Esophagus squamous epithelium (tissue), 5 donors: ENCODE measurements around the gene GRK4. TPM values are rescaled to one million over a fixed set of nuclear protein-coding genes. Genes with fewer than 3 reads are reported as not detected.
"Not testable (repeated sequence)": the region's sequence is repeated elsewhere in the genome, so short reads cannot be mapped to it uniquely, and the experiment has no call there.

Experiments
- DNase-seq: peaks from one replicate; lab custom pipeline; 2025; lab: John Stamatoyannopoulos, UW
- H3K27ac ChIP-seq, 4 donors: fragments of 200-600 bp; sonication (generic); one replicate each; pipeline ENCODE4 v1.5.1; 2016 to 2019; ENCODE audit warnings: mild to moderate bottlenecking in 1 of 4
- H3K27me3 ChIP-seq, 4 donors: fragments of 200-600 bp; sonication (generic); 1 replicate in 3 of 4; 2 replicates in 1 of 4; pipeline versions ENCODE4 v1.5.1 to v1.6.0; 2017 to 2021; ENCODE audit warnings: antibody characterized with exemption in 1 of 4
- H3K36me3 ChIP-seq, 3 donors: fragments of 200-600 bp; sonication (generic); one replicate each; pipeline ENCODE4 v1.5.1; 2016 to 2019
- H3K4me1 ChIP-seq, 3 donors: fragments of 200-600 bp; sonication (generic); one replicate each; pipeline ENCODE4 v1.5.1; 2017 to 2019
- H3K4me3 ChIP-seq, 4 donors: fragments of 200-600 bp; sonication (generic); 1 replicate in 3 of 4; 2 replicates in 1 of 4; pipeline ENCODE4 v1.5.1; 2016 to 2019; ENCODE audit warnings: mild to moderate bottlenecking in 2 of 4, moderate library complexity in 1 of 4
- H3K9me3 ChIP-seq, 3 donors: fragments of 200-600 bp; sonication (generic); one replicate each; pipeline ENCODE4 v1.5.1; 2016 to 2019
- POLR2A ChIP-seq, 4 donors: fragments of 450-650 bp; IDR thresholded peaks; one replicate each; pipeline ENCODE4 v1.6.1; 2017; ENCODE audit warnings: antibody characterized with exemption in 4 of 4, mild to moderate bottlenecking in 4 of 4, moderate library complexity in 3 of 4
- WGBS, 2 donors: methylation state at CpG; one replicate each; pipeline ENCODE4 v1.1.5; 2018; 5-methylcytosine and 5-hydroxymethylcytosine counted together
- intact Hi-C: fragments of 100-400 bp; cut with DNase I; formaldehyde crosslinking; loops from one replicate; pipeline ENCODE4 v1.15.0; 2022
- total RNA-seq, 4 donors: library from RNA; depleted of rRNA; stranded (reverse); fragments of >200 nt; gene quantifications; one replicate each; pipeline ENCODE4 v1.1.0, GENCODE V29; 2016
- TF ChIP-seq, protein P1 (sequence below), 6 experiments: fragments of 450-650 bp in 4 of 6; fragments of 200-600 bp in 2 of 6; sonication (generic) in 2 of 6; IDR thresholded peaks; one replicate each; pipeline ENCODE4 v1.5.1; 2016 to 2019; ENCODE audit warnings: antibody characterized with exemption in 6 of 6, mild to moderate bottlenecking in 4 of 6, moderate library complexity in 4 of 6
- donor health status: DM: yes; HTN: yes; CAD: no.

GRK4 gene
- total RNA-seq, 4 donors from 2014 or later, result 2.9 to 5.5 (median 3.7) TPM

DNA sequence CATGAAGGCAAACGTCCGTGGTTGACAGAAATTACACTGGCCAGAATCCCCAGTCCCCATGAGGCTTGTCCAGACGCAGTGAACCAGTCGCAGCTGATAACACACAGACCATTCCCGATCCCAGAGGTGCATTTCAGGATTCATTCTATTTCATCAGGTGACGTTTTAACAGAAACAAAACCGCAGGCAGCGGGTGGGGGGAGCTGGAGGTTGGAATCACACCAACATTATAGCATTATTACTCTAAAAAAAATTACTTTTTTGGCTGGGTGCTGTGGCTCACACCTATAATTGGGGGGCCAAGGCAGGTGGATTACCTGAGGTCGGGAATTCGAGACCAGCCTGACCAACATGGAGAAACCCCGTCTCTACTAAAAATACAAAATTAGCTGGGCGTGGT lies 25.4 kb upstream of the GRK4 start:
- Histone ChIP-seq H3K9me3 (no peaks in the 10 kb centered on the region), H3K27ac (peak overlapping the region; percentile 68 to 98 (median 84)), H3K4me3 (no peak overlapping the region), H3K4me1 (peaks cover 27 to 62% (median 28%) of the 10 kb centered on the region in 3 donors), H3K36me3 (peaks cover 36 to 57% (median 42%) of the 10 kb centered on the region in 3 donors), H3K27me3 (no peaks in the 10 kb centered on the region)
- no peak for TF ChIP-seq POLR2A (IDR thresholded peaks at IDR 0.05)
- TF ChIP-seq, protein P1, sequence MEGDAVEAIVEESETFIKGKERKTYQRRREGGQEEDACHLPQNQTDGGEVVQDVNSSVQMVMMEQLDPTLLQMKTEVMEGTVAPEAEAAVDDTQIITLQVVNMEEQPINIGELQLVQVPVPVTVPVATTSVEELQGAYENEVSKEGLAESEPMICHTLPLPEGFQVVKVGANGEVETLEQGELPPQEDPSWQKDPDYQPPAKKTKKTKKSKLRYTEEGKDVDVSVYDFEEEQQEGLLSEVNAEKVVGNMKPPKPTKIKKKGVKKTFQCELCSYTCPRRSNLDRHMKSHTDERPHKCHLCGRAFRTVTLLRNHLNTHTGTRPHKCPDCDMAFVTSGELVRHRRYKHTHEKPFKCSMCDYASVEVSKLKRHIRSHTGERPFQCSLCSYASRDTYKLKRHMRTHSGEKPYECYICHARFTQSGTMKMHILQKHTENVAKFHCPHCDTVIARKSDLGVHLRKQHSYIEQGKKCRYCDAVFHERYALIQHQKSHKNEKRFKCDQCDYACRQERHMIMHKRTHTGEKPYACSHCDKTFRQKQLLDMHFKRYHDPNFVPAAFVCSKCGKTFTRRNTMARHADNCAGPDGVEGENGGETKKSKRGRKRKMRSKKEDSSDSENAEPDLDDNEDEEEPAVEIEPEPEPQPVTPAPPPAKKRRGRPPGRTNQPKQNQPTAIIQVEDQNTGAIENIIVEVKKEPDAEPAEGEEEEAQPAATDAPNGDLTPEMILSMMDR (IDR thresholded peaks at IDR 0.05), result no peak
- DNase-seq, result no peak
- intact Hi-C loops, result loop anchor here (5.0 kb wide), 1 partner anchor 176 kb away; no protein-coding TSS in a partner anchor
- WGBS, 2 donors, result 56 to 60% methylated on average over 10 to 12 of the region's 12 CpGs

GRCh38 chr4:2938411-2938810 lies 25.0 kb upstream of the GRK4 start:
- Histone ChIP-seq H3K36me3 (peaks cover 40 to 61% (median 46%) of the 10 kb centered on the region in 3 donors), H3K4me1 (peaks cover 23 to 62% (median 24%) of the 10 kb centered on the region in 3 donors)
- not testable (repeated sequence) for DNase-seq, H3K4me3 ChIP-seq, H3K27ac ChIP-seq, H3K27me3 ChIP-seq, H3K9me3 ChIP-seq
- WGBS, 2 donors, result 89 to 90% methylated on average over 7 to 10 of the region's 10 CpGs
- intact Hi-C loops, result loop anchor here (5.0 kb wide), 1 partner anchor 176 kb away; no protein-coding TSS in a partner anchor

- TF ChIP-seq, protein P1 (IDR thresholded peaks at IDR 0.05), result no peak
- no peak for TF ChIP-seq POLR2A (IDR thresholded peaks at IDR 0.05)
- Histone ChIP-seq H3K4me1 (peaks cover 19 to 57% (median 20%) of the 10 kb centered on the region in 3 donors), H3K36me3 (peaks cover 42 to 66% (median 47%) of the 10 kb centered on the region in 3 donors), H3K27ac (no peak overlapping the region), H3K27me3 (no peaks in the 10 kb centered on the region), H3K4me3 (no peak overlapping the region), H3K9me3 (no peaks in the 10 kb centered on the region)
- DNase-seq, result no peak
- intact Hi-C loops, result loop anchor here (5.0 kb wide), 1 partner anchor 177 kb away; no protein-coding TSS in a partner anchor
- 82% methylated on average over 14 of the region's 14 CpGs for WGBS, 2 donors
Observed at GRCh38 chr4:2938906-2939305, 24.5 kb upstream of the GRK4 start.

DNA sequence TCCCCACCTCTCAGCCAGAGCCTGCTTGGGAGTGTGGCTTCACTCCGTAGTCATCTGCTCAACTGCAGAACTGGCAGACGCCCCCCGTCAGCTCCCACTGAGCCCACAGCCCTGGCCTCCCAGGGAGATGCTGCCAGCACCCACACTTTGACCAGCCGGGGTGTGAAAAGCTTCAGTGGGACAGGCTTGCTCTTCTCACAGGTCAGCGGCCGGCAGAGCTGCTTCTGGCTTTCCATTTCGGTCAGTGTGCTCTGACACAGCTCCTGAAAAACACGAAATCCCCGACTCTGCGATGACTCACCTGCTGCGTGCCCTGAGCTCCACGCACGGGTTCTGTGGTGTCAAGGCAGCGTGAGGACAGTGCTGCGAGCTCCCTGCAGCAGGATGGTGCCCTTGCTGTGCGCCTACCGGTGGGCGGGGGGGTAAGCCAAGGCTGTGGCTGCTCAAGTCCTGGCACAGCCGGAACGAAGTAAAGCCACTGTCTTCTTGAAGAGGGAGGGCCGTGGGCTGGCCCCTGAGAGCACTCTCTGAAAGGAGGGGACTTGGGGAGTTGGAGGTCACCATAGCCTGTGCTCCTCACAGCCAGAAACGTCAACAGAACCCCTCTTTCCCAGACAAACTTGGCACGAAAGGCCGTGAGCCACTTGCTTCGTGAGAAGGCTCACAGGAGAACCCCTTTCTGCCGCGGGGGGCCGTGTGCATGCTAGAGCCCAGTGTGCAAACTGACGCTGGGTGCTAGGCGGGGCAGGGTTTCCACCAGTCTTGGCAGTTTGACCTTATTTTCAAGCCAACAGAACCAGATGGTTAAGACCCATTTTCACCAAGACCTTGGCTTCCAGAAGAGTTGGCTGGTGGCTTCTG lies 23.8 kb upstream of the GRK4 start:
- intact Hi-C loops, result loop anchor here (5.0 kb wide), 1 partner anchor 177 kb away; no protein-coding TSS in a partner anchor
- no peak for TF ChIP-seq POLR2A (IDR thresholded peaks at IDR 0.05)
- TF ChIP-seq, protein P1 (IDR thresholded peaks at IDR 0.05), result no peak
- Histone ChIP-seq H3K4me3 (no peak overlapping the region), H3K9me3 (no peaks in the 10 kb centered on the region), H3K27ac (no peak overlapping the region), H3K27me3 (no peaks in the 10 kb centered on the region), H3K4me1 (peaks cover 19 to 54% (median 20%) of the 10 kb centered on the region in 3 donors), H3K36me3 (peaks cover 42 to 73% (median 49%) of the 10 kb centered on the region in 3 donors)
- WGBS, 2 donors, result 65 to 93% methylated on average over 4 to 8 of the region's 30 CpGs
- DNase-seq, result no peak

DNA sequence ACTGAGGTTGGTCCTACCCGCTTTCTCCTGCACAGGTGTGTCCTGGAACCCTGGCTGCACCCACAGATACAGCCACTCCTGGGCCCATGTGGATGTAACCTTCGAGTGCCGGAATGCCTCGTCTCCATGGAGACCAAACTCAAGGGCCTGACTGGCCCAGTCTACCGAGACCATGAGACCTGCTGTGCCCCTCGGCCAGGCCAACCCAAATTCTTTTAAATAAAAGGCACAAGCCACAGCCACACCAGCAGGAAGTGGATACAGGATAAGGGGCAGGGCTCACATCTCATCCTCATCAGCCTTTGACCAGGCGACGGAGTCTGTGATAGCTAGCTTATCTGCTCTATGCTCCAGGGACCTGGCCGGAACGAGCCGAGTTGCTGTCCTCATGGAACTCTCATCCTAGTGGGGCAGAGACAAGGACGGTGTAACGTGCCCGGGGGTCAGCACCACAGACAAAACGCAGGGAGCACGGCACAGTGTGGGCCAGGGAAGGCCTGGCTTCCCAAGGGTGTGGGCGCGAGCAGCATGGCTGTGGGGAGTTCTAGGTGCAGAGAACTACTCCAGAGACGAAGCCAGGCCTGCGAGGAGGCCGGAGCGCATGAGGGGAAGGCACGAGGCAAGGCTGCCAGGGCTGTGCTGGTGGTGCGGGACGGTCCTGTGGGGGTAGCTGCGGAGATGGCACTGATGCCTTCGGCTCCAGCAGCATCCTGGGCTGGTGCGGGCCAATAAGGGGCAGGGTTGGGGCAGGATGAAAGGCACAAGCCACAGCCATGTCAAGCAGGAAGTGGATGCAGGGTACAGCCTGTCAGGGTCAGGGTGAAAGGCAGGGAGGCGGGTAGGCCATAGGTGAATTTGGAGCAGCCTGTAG lies 22.9 kb upstream of the GRK4 start:
- H3K27ac ChIP-seq, result no peak overlapping the region
- TF ChIP-seq POLR2A (IDR thresholded peaks at IDR 0.05), result no peak
- TF ChIP-seq, protein P1 (IDR thresholded peaks at IDR 0.05), result no peak
- peaks cover 42 to 82% (median 55%) of the 10 kb centered on the region in 3 donors for H3K36me3 ChIP-seq
- DNase-seq, result no peak
- H3K4me1 ChIP-seq, result peaks cover 17 to 49% (median 19%) of the 10 kb centered on the region in 3 donors
- intact Hi-C loops, result no loop called here
- H3K27me3 ChIP-seq, result no peaks in the 10 kb centered on the region
- no peaks in the 10 kb centered on the region for H3K9me3 ChIP-seq
- no peak overlapping the region for H3K4me3 ChIP-seq
- WGBS, 2 donors, result 88 to 92% methylated on average over 20 to 21 of the region's 29 CpGs
